Measurements from ENCODE around the gene ELMOD3. TPM values are rescaled to one million over a fixed set of nuclear protein-coding genes. Genes with fewer than 3 reads are reported as not detected.
A peak's percentile ranks its signal among the peaks of the same experiment; 100 is the strongest.
"Not testable (repeated sequence)": the region's sequence is repeated elsewhere in the genome, so short reads cannot be mapped to it uniquely, and the experiment has no call there.

Gene ELMOD3
- total RNA-seq (14.3 TPM), polyA plus RNA-seq (ENCODE audit: insufficient read depth in 1 of 8, insufficient read length in 8 of 8, low replicate concordance in 1 of 8) (10 to 100 TPM; 10.6 to 18.6 (median 16.1) TPM)
- long read RNA-seq, donor 1: 0 reads
- long read RNA-seq, donor 2: 0 reads
- long read RNA-seq, donor 3: 0 reads
- long read RNA-seq, donor 4: 0 reads
- long read RNA-seq, donor 5: 0 reads
- long read RNA-seq, donor 6, partial matches to known transcripts: 0 of 1 reads
- long read RNA-seq, donor 6, other reads (novel, unspliced or antisense): 0 of 1 reads
- long read RNA-seq, donor 7: 0 reads
- long read RNA-seq, donor 8, partial matches to known transcripts: 0 of 1 reads
- long read RNA-seq, donor 8, other reads (novel, unspliced or antisense): 0 of 1 reads
- long read RNA-seq, donor 9, partial matches to known transcripts: 0 of 6 reads
- long read RNA-seq, donor 9, other reads (novel, unspliced or antisense): 6 of 6 reads
- long read RNA-seq, donor 10, partial matches to known transcripts: 5 of 13 reads
- long read RNA-seq, donor 10, other reads (novel, unspliced or antisense): 8 of 13 reads
- long read RNA-seq, donor 11: 0 reads

- H3K4me1 ChIP-seq (ENCODE audit: control insufficient read depth, insufficient read depth, low read length): peaks cover 15% of the 10 kb centered on the region
- H3K27ac ChIP-seq (ENCODE audit: low read length): peak within 1 kb of the TSS; percentile 84
- H3K4me3 ChIP-seq (ENCODE audit: low read length): peak within 1 kb of the TSS; percentile 67
- H3K27me3 ChIP-seq (ENCODE audit: control insufficient read depth, insufficient read depth, low read length): no peaks in the 10 kb centered on the region
- DNase-seq: peak; percentile 100
- WGBS (ENCODE audit: insufficient coverage): under 1% methylated on average over 40 of the region's 42 CpGs
- peaks cover 49% of the 10 kb centered on the region for H3K36me3 ChIP-seq (ENCODE audit: control insufficient read depth, insufficient read depth, low read length)
- no peaks in the 10 kb centered on the region for H3K9me3 ChIP-seq (replicated peaks; ENCODE audit: control insufficient read depth, low read depth, low read length)
Measured at GRCh38 chr2:85354286-85355072, at the start of gene ELMOD3, which contains the start of gene RETSAT. ELMOD3 (plus strand) TSS chr2:85354769; CDS start chr2:85357199, 2,430 bp downstream. RETSAT (minus strand) TSS chr2:85354528; CDS start chr2:85354507, 21 bp downstream.

GRCh38 chr2:85307527-85307897 lies 47.1 kb upstream of the ELMOD3 start:
- Histone ChIP-seq H3K4me3 (ENCODE audit: low read length) (no peak overlapping the region), H3K27me3 (ENCODE audit: control insufficient read depth, insufficient read depth, low read length) (no peaks in the 10 kb centered on the region), H3K27ac (ENCODE audit: low read length) (peak overlapping the region; percentile 15), H3K9me3 (replicated peaks; ENCODE audit: control insufficient read depth, low read depth, low read length) (no peaks in the 10 kb centered on the region), H3K4me1 (ENCODE audit: control insufficient read depth, insufficient read depth, low read length) (peaks cover 21% of the 10 kb centered on the region), H3K36me3 (ENCODE audit: control insufficient read depth, insufficient read depth, low read length) (peaks cover 60% of the 10 kb centered on the region)
- no peak for DNase-seq
- no CpG with 5 or more reads among the region's 9 CpGs for WGBS (ENCODE audit: insufficient coverage)

GRCh38 chr2:85308201-85308600 lies 46.4 kb upstream of the ELMOD3 start:
- peaks cover 21% of the 10 kb centered on the region for H3K4me1 ChIP-seq (ENCODE audit: control insufficient read depth, insufficient read depth, low read length)
- peaks cover 54% of the 10 kb centered on the region for H3K36me3 ChIP-seq (ENCODE audit: control insufficient read depth, insufficient read depth, low read length)
- no peak overlapping the region for H3K4me3 ChIP-seq (ENCODE audit: low read length)
- no peaks in the 10 kb centered on the region for H3K9me3 ChIP-seq (replicated peaks; ENCODE audit: control insufficient read depth, low read depth, low read length)
- H3K27me3 ChIP-seq (ENCODE audit: control insufficient read depth, insufficient read depth, low read length): no peaks in the 10 kb centered on the region
- no peak for DNase-seq
- 65% methylated on average over 5 of the region's 6 CpGs for WGBS (ENCODE audit: insufficient coverage)
- H3K27ac ChIP-seq (ENCODE audit: low read length): no peak overlapping the region

- DNase-seq: peak; percentile 79
- H3K27ac ChIP-seq (ENCODE audit: low read length): peak overlapping the region; percentile 55
- H3K36me3 ChIP-seq (ENCODE audit: control insufficient read depth, insufficient read depth, low read length): peaks cover 46% of the 10 kb centered on the region
- WGBS (ENCODE audit: insufficient coverage): 24% methylated on average over 13 of the region's 15 CpGs
- H3K4me3 ChIP-seq (ENCODE audit: low read length): no peak overlapping the region
- H3K27me3 ChIP-seq (ENCODE audit: control insufficient read depth, insufficient read depth, low read length): no peaks in the 10 kb centered on the region
- H3K4me1 ChIP-seq (ENCODE audit: control insufficient read depth, insufficient read depth, low read length): peaks cover 21% of the 10 kb centered on the region
- H3K9me3 ChIP-seq (replicated peaks; ENCODE audit: control insufficient read depth, low read depth, low read length): no peaks in the 10 kb centered on the region
Measured at GRCh38 chr2:85308896-85309555, 45.5 kb upstream of the ELMOD3 start.

- Histone ChIP-seq H3K36me3 (ENCODE audit: control insufficient read depth, insufficient read depth, low read length) (peaks cover 46% of the 10 kb centered on the region), H3K27me3 (ENCODE audit: control insufficient read depth, insufficient read depth, low read length) (no peaks in the 10 kb centered on the region), H3K4me3 (ENCODE audit: low read length) (no peak overlapping the region), H3K9me3 (replicated peaks; ENCODE audit: control insufficient read depth, low read depth, low read length) (no peaks in the 10 kb centered on the region), H3K4me1 (ENCODE audit: control insufficient read depth, insufficient read depth, low read length) (peaks cover 21% of the 10 kb centered on the region), H3K27ac (ENCODE audit: low read length) (peak overlapping the region; percentile 49)
- DNase-seq: no peak
- WGBS (ENCODE audit: insufficient coverage): 56% methylated on average over 14 of the region's 19 CpGs
Measured at GRCh38 chr2:85309699-85310321, 44.8 kb upstream of the ELMOD3 start.

- Histone ChIP-seq H3K9me3 (replicated peaks; ENCODE audit: control insufficient read depth, low read depth, low read length) (no peaks in the 10 kb centered on the region), H3K4me3 (ENCODE audit: low read length) (no peak overlapping the region), H3K27ac (ENCODE audit: low read length) (peak overlapping the region; percentile 49), H3K4me1 (ENCODE audit: control insufficient read depth, insufficient read depth, low read length) (peaks cover 21% of the 10 kb centered on the region), H3K27me3 (ENCODE audit: control insufficient read depth, insufficient read depth, low read length) (no peaks in the 10 kb centered on the region), H3K36me3 (ENCODE audit: control insufficient read depth, insufficient read depth, low read length) (peaks cover 46% of the 10 kb centered on the region)
- DNase-seq: no peak
- no CpG with 5 or more reads among the region's 3 CpGs for WGBS (ENCODE audit: insufficient coverage)
Measured at GRCh38 chr2:85310330-85310729, 44.2 kb upstream of the ELMOD3 start.

- Histone ChIP-seq H3K27me3 (ENCODE audit: control insufficient read depth, insufficient read depth, low read length) (no peaks in the 10 kb centered on the region), H3K9me3 (replicated peaks; ENCODE audit: control insufficient read depth, low read depth, low read length) (no peaks in the 10 kb centered on the region), H3K27ac (ENCODE audit: low read length) (no peak overlapping the region), H3K36me3 (ENCODE audit: control insufficient read depth, insufficient read depth, low read length) (peaks cover 48% of the 10 kb centered on the region), H3K4me3 (ENCODE audit: low read length) (no peak overlapping the region), H3K4me1 (ENCODE audit: control insufficient read depth, insufficient read depth, low read length) (peaks cover 21% of the 10 kb centered on the region)
- 85% methylated on average over 4 of the region's 7 CpGs for WGBS (ENCODE audit: insufficient coverage)
- DNase-seq: no peak
Measured at GRCh38 chr2:85312404-85312803, 42.2 kb upstream of the ELMOD3 start.

GRCh38 chr2:85314884-85315242 lies 39.7 kb upstream of the ELMOD3 start:
- 78% methylated on average over 8 of the region's 10 CpGs for WGBS (ENCODE audit: insufficient coverage)
- no peaks in the 10 kb centered on the region for H3K9me3 ChIP-seq (replicated peaks; ENCODE audit: control insufficient read depth, low read depth, low read length)
- H3K27me3 ChIP-seq (ENCODE audit: control insufficient read depth, insufficient read depth, low read length): no peaks in the 10 kb centered on the region
- H3K27ac ChIP-seq (ENCODE audit: low read length): no peak overlapping the region
- peaks cover 39% of the 10 kb centered on the region for H3K36me3 ChIP-seq (ENCODE audit: control insufficient read depth, insufficient read depth, low read length)
- H3K4me3 ChIP-seq (ENCODE audit: low read length): no peak overlapping the region
- peaks cover 13% of the 10 kb centered on the region for H3K4me1 ChIP-seq (ENCODE audit: control insufficient read depth, insufficient read depth, low read length)
- no peak for DNase-seq

- not testable (repeated sequence) for H3K9me3 ChIP-seq (replicated peaks; ENCODE audit: control insufficient read depth, low read depth, low read length); H3K4me3 ChIP-seq (ENCODE audit: low read length); H3K4me1 ChIP-seq (ENCODE audit: control insufficient read depth, insufficient read depth, low read length); H3K27ac ChIP-seq (ENCODE audit: low read length); H3K27me3 ChIP-seq (ENCODE audit: control insufficient read depth, insufficient read depth, low read length); DNase-seq
- WGBS (ENCODE audit: insufficient coverage): no CpG with 5 or more reads among the region's 5 CpGs
- peaks cover 48% of the 10 kb centered on the region for H3K36me3 ChIP-seq (ENCODE audit: control insufficient read depth, insufficient read depth, low read length)
Measured at GRCh38 chr2:85315921-85316320, 38.6 kb upstream of the ELMOD3 start.

Measured in muscle of leg (tissue), 16 donors.